HG02759 (cell line): ENCODE data around the gene HIPK1.
A peak's percentile ranks its signal among the peaks of the same experiment; 100 is the strongest.

ENCODE experiments used
- ATAC-seq: cut with Tn5 transposase; IDR thresholded peaks from one replicate; pipeline ENCODE4 v1.9.1; 2021; ENCODE audit warnings: mild to moderate bottlenecking, moderate library complexity; ENCODE audit not compliant: unreplicated experiment

The HIPK1 gene

DNA sequence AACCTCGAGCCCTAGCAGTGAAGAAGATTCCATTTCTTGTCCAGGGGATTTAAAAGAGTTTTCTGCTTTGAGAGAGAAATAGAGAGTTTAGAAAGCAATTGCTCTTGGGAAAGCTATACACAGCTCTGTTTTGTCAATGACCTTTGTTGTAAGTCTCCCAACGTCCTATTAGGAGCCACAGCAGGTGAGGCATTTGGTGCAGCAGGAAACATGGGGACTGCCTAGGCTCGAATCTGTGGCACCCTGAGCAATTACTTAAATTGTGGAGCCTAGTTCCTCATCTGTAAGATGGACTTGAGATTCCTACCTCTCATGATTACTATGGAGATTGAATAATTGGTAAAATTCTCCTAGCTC, 15.8 kb upstream of the HIPK1 start:
- no peak for ATAC-seq

DNA sequence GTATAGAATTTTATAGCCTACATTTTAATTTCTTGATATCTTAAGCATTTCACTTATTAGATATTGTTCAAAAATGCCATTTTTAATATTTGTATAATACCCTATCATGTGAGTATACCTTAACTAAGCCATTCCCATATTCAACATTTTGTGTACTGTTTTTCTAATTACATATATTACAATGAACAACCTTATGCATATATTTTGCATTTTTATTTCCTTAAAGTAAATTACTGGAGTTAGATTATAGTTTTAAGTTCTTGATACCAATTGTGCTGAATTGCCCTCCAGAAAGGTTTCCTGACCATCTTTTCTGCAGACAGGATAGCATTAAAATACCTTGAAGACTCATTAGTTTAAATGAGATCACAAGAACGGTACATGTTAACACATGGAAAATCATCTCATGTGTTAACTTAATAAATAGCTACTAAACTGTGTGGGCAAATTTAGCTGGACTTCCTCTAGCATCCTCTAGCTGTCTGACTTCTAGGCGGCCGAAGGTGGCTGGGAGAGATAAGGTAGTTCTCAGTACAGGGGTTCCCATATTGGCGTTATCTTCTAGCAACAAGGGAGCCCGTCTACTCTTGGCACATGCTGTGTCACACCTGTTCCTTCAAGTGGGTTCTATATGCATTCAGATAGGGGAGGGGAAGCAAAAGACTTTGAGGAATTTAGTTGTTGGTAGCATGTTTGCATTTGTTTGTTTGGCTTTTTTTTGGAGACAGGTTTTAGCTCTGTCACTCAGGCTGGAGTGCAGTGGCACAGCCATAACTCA, 15.0 kb upstream of the HIPK1 start:
- no peak for ATAC-seq

GRCh38 chr1:113916974-113917373, 12.2 kb upstream of the HIPK1 start:
- no peak for ATAC-seq

DNA sequence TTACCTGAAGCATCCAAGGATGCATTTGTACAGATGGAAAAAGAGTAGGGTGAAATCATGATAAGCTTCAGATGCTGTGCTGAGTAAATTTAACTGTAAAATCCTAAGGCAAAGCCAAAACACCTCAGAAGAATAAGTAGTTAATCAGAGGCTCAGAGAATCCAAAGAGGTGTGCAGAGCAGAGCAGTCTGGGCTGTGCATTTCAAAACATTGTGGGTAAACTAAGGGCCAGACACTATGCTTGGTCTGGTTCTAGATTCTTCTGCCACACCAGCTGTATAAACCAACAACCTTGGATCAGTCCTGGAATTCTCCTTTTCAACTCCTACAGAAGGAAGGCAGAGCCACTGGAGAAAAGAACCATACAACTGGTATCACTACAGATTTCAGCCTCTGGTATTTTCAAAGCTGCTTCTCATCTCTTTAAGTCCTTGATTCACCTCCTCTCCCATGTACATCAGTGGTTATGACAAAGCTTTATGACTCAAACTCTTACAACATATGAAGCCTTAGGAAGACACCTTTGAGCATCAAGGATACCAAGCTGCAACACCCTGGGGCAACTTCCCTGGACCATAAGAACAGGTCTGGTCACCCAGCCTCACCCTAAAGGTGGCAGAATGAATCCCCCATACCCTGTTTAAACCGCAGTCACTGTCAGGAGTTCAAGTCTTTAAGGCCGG, 11.6 kb upstream of the HIPK1 start:
- ATAC-seq: no peak

- no peak for ATAC-seq
Observed at GRCh38 chr1:113918243-113918642, 10.9 kb upstream of the HIPK1 start.

GRCh38 chr1:113922957-113923356, 6.2 kb upstream of the HIPK1 start:
- ATAC-seq: no peak

GRCh38 chr1:113924473-113924872, 4.7 kb upstream of the HIPK1 start:
- no peak for ATAC-seq

DNA sequence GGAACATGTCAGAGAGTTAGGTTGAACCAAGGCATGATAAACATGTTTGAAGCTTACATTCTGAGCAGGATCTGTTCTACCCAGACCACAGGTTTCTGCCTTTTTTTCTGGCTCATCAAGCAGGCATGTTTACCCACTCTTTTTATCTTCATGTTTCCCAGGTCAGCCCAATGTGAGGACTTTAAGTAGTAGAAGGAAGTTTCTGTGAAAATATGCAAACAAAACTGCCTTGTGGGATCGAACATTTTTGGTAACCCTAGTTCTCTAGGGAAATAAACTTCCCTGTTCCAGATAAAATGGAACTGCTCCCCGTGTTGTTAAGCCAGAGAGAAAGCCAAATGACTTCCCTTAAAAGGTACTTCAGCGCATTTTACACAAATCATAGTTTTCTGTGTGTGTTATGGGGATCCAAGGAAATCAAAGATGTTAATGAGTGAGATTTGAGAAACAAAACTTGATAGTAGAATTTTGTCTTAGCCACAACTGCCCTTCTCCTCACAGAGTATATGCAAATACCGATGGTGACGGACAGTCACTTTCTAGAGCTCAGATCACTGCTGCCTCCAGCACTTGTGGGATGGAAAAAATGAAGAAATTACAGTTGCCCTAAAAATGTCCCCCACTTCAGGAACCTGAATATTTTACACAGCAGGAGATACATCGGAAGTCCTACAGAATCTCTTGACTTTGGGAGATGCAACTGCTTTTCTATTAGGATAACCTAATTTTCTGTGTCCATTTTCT, 765 bp upstream of the HIPK1 start:
- ATAC-seq: no peak

DNA sequence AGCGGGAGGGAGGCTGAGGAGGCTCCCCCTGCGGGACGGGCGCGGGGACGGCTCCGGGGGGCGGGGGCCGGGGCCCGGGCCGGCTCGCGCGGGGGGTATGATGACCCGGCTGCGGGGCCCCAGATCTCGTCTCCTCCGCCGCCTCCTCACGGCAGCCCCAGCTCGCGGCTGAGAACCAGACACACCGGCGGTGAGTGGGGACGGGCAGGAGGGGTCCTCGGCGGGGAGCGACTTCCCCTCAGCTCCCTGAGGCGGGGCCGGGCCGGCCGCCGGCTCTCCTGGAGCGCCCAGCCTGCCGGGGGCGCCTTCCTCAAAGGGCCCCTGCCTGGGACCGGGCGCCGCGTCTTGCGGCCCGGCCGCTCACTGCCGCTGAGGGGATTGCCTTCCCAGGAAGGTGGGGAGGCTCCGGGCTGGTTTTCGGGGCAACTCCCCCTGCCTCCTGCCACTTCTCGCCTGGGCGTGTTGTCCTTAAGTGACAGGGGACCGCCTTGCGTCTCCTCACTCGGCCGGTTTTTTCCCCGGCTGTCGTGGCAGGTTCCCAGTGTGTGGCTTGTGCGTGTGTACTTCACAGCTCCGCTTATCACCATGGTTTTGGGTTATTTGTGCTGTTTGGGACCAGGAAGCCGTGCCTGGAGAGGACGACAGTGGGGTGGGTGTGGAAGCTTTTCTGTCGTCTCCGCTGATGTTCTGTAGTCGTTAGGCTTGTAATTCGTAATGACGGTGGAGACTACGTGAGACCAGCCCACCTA, 800 bp downstream of the HIPK1 start:
- peak; percentile 51 for ATAC-seq

DNA sequence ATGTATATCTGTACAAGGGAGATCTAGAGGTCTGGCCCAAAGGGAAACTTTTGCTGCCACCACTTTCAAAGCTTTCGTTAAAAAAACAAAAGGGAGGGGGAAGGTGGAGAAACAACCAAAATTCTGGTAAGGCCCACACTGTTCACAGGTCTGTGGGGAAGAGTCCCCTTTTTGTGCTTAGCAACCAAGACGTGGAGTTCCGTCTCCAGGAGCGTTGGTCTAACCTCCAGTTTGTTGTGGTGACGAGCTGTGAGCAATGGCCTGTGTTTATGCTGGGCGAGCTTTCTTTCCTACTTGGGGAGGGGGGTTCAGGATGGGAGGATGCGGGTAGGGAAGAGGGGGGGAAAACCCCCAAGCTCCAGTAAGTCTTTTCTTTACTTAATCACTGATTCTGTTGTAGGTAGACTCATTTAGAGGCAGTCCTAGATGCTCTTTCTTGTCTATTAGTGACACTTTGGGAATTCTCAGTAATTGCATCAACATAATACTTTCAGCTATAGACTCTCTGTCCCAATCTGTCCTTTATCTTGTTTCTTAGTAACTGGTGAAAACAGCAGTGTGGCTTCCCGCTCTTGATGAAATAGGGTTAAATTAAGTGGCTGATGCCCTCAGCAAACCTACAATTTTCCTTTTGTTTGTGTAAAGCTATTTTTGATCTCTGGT, 1.5 kb downstream of the HIPK1 start:
- ATAC-seq: peak; percentile 24

DNA sequence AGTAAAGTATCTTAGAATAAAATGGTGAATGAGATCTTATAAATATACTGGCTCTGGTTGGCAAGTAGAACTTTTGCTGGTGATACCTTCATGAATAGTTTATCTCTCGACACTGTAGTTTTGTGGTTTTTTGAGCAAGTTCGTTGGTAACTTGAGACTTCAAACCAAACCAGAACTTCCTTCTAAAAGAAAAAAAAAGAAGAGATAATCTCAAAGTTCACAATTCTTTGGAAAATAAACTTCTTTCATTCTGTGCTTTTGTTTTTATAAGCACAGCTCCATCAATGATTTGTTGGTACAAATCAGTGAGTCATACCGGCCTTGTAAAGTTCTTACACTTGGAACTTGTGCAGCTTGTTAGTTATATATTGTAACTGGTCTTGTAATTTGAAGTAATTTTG, 2.3 kb downstream of the HIPK1 start:
- ATAC-seq: no peak

DNA sequence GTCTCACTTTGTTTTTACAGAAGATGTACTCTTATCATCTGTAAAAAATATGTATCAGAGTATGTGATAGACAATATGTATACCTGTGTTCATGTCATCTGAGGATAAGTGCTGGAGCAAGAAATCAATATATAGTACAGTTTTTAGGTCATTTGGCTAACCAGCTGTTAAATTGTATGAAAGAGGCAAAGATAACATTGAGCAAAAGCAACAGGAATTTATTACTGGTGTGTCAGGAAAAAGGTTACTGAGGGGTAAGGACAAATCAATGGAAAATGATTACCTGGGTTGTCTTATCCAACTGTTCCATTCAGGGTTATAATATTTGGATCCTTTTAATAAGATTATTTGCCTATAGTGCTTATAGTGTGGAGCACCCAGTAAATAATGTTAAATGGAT, 4.9 kb downstream of the HIPK1 start:
- ATAC-seq: no peak

DNA sequence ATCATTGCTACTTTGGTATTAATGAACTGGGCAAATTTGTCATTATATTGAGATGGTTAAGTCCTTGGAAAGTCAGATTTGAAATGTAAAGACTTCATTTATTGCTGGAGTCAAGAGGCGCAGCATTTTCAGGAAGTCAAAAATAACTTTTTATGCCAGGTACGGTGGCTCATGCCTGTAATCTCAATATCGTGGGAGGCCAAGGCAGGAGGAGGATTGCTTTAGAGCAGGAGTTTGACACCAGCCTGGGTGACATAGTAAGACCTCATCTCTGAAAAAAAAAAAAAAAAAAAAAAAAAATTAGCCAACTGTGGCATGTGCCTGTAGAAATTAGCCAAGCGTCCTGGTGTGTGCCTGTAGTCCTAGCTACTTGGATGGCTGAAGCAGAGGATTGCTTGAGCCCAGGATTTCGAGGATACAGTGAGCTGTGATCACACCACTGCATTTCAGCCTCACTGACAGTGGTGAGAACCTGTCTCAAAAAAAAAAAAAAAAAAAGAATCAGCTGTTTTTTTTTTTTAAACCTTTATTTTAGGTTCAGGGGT, 5.5 kb downstream of the HIPK1 start:
- no peak for ATAC-seq

DNA sequence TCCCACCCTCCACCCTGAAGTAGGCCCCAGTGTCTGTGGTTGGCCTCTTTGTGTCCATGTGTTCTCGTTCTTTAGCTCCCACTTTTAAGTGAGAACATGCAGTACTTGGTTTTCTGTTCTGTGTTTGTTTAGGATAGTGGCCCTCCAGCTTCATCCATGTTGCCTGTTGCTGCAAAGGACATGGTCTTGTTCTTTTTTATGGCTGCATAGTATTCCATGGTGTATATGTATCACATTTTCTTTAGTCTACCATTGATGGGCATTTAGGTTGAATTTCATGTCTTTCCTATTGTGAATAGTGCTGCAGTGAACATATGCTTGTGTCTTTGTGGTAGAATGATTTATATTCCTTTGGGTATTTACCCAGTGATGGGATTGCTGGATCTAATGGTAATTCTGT, 6.1 kb downstream of the HIPK1 start:
- ATAC-seq: no peak

GRCh38 chr1:113935970-113936369, 6.8 kb downstream of the HIPK1 start:
- no peak for ATAC-seq

DNA sequence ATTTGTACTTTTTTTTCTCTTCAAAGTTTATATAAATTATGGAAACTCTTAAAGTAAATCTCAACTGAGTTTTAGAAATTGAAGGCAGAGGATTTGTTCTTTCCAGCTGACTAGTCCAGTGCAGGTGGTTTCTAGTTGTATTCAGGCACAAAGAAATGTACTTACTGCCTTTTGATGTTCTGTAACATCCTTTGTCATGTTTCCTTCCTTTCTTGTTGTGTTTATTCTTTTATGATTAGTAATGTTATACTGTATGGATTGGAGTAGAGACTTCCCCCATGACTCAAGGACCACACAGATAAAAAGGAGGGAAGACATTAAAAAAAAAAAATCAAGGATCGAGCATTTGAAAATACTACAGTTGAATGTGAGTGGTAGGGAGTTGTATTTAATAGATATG, 8.0 kb downstream of the HIPK1 start:
- ATAC-seq: no peak

GRCh38 chr1:113938192-113938591, 9.1 kb downstream of the HIPK1 start:
- no peak for ATAC-seq

DNA sequence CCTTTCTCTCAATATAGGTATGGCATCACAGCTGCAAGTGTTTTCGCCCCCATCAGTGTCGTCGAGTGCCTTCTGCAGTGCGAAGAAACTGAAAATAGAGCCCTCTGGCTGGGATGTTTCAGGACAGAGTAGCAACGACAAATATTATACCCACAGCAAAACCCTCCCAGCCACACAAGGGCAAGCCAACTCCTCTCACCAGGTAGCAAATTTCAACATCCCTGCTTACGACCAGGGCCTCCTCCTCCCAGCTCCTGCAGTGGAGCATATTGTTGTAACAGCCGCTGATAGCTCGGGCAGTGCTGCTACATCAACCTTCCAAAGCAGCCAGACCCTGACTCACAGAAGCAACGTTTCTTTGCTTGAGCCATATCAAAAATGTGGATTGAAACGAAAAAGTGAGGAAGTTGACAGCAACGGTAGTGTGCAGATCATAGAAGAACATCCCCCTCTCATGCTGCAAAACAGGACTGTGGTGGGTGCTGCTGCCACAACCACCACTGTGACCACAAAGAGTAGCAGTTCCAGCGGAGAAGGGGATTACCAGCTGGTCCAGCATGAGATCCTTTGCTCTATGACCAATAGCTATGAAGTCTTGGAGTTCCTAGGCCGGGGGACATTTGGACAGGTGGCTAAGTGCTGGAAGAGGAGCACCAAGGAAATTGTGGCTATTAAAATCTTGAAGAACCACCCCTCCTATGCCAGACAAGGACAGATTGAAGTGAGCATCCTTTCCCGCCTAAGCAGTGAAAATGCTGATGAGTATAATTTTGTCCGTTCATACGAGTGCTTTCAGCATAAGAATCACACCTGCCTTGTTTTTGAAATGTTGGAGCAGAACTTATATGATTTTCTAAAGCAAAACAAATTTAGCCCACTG, 11.5 kb downstream of the HIPK1 start:
- peak; percentile 83 for ATAC-seq

- no peak for ATAC-seq
Observed at GRCh38 chr1:113941245-113941559, 12.1 kb downstream of the HIPK1 start.

DNA sequence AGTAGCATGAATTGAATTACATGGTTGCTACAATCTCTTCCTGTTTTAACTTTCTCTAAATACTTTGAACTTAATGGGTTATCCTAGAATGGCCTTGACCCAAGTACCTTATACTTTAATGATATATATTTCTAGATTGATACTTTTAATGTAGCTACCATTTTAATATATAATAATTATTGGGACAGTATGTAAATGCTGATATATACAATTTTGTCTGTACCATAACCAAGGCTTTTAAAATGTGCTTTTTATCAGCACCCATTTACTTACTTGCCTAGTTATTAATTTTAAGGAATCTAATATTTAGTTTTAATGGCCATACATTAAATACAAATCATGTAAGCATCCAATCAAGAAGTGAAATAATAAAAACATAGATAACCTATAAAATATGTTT, 13.4 kb downstream of the HIPK1 start:
- ATAC-seq: no peak
